Measurements from ENCODE around the gene NEK11. TPM values are rescaled to one million over a fixed set of nuclear protein-coding genes. Genes with fewer than 3 reads are reported as not detected.

Gene NEK11
- total RNA-seq, 6 experiments from 2014 or later = 2.5 to 4.0 (median 3.1) TPM

DNA sequence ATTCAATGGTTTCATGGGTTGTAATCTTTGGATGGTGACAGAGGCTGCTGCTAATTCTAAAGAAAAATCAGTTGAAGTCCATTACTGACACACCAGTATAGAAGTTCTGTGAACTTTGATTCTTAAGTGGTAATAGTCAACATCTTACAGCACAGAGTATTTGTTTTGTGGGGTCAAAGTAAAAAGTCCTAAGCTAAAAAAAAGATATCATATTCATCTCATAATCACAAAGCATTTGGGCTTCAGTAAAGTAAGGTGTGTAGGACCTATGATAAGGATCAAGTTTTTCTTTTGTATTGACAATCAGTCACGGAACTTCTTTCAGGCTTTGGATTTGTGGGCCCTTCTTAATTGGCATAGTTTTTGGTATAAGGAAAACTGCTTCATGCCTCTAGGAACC, 1.1 kb upstream of the NEK11 start:
- Mint-ChIP-seq H3K9me3 (no peaks in the 10 kb centered on the region), H3K4me3 (peak overlapping the region; percentile 92), H3K4me1 (ENCODE audit: low read depth) (peaks cover 50% of the 10 kb centered on the region), H3K36me3 (ENCODE audit: low read depth) (peaks cover 28% of the 10 kb centered on the region), H3K27me3 (ENCODE audit: insufficient read depth) (no peaks in the 10 kb centered on the region), H3K27ac (peak overlapping the region; percentile 95; the same call in 1 of the 2 replicates)
- TF ChIP-seq, protein P1, sequence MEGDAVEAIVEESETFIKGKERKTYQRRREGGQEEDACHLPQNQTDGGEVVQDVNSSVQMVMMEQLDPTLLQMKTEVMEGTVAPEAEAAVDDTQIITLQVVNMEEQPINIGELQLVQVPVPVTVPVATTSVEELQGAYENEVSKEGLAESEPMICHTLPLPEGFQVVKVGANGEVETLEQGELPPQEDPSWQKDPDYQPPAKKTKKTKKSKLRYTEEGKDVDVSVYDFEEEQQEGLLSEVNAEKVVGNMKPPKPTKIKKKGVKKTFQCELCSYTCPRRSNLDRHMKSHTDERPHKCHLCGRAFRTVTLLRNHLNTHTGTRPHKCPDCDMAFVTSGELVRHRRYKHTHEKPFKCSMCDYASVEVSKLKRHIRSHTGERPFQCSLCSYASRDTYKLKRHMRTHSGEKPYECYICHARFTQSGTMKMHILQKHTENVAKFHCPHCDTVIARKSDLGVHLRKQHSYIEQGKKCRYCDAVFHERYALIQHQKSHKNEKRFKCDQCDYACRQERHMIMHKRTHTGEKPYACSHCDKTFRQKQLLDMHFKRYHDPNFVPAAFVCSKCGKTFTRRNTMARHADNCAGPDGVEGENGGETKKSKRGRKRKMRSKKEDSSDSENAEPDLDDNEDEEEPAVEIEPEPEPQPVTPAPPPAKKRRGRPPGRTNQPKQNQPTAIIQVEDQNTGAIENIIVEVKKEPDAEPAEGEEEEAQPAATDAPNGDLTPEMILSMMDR (IDR thresholded peaks at IDR 0.05) = no peak
- no peak for DNase-seq

DNA sequence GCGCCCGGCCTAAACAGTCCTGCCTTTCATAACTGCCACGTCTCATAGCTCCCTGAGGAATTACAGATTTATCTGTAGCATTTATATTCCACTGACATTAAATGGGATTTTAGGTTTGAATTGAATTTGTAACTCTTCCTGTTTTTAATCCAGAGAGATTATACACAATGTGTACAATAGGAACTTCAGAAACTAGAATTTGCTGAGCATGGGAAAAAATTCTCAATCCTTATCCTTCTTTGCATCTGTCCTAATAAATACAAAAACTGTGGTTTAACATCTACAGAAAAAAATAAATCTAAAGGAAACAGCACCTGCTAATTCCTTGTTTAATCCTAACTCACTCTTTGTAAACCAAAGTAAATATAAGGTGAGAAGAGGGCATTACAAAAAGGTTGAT, 2.2 kb downstream of the NEK11 start:
- H3K27me3 Mint-ChIP-seq (ENCODE audit: insufficient read depth) = no peaks in the 10 kb centered on the region
- H3K27ac Mint-ChIP-seq = no peak overlapping the region
- peaks cover 41% of the 10 kb centered on the region for H3K4me1 Mint-ChIP-seq (ENCODE audit: low read depth)
- H3K36me3 Mint-ChIP-seq (ENCODE audit: low read depth) = peaks cover 13% of the 10 kb centered on the region
- no peaks in the 10 kb centered on the region for H3K9me3 Mint-ChIP-seq
- TF ChIP-seq, protein P1 (IDR thresholded peaks at IDR 0.05) = no peak
- no peak overlapping the region for H3K4me3 Mint-ChIP-seq
- no peak for DNase-seq

- Mint-ChIP-seq H3K36me3 (ENCODE audit: low read depth) (no peaks in the 10 kb centered on the region), H3K4me3 (no peak overlapping the region), H3K27ac (no peak overlapping the region; the same call in 1 of the 2 replicates), H3K27me3 (ENCODE audit: insufficient read depth) (no peaks in the 10 kb centered on the region), H3K4me1 (ENCODE audit: low read depth) (peaks cover 37% of the 10 kb centered on the region), H3K9me3 (no peaks in the 10 kb centered on the region)
- TF ChIP-seq, protein P1 (IDR thresholded peaks at IDR 0.05) = no peak
- no peak for DNase-seq
These were observed 5.0 kb downstream of the NEK11 start for GRCh38 chr3:131031660-131032059.

- no peaks in the 10 kb centered on the region for H3K36me3 Mint-ChIP-seq (ENCODE audit: low read depth)
- H3K27ac Mint-ChIP-seq = no peak overlapping the region
- no peak overlapping the region for H3K4me3 Mint-ChIP-seq
- H3K4me1 Mint-ChIP-seq (ENCODE audit: low read depth) = peaks cover 37% of the 10 kb centered on the region
- TF ChIP-seq, protein P1 (IDR thresholded peaks at IDR 0.05) = peak; percentile 90
- DNase-seq = peak; percentile 48
- H3K9me3 Mint-ChIP-seq = no peaks in the 10 kb centered on the region
- no peaks in the 10 kb centered on the region for H3K27me3 Mint-ChIP-seq (ENCODE audit: insufficient read depth)
These were observed 6.9 kb downstream of the NEK11 start for GRCh38 chr3:131033480-131034080.

DNA sequence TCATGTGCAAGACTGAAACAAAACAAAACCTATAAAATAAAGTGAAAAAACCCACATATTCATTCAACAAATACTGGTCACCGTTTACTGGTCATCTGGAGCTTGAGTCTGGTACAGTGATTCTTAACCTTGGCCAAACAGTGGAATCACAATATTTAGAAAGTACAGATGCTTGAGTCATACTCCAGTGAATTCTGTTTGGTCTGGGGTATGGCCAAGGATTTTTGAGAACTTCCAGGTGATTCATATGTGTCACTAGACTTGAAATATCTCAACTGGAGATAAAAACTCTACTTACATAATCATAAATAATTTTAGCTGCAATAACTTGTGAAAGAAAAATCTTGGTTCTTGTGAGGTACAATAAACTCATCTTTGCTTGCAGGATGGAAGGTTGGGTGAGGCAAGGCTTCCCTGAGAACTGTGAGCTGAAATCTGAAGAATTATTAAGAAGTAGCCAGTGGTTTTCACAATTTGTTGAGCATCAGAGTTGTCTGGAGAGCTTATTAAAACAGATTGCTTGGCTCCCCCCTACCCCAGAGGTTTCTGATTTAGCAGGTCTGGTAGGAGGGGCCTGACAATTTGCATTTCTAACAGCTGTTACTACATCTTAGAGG, 9.6 kb downstream of the NEK11 start:
- Mint-ChIP-seq H3K4me1 (ENCODE audit: low read depth) (peaks cover 35% of the 10 kb centered on the region), H3K36me3 (ENCODE audit: low read depth) (no peaks in the 10 kb centered on the region), H3K9me3 (no peaks in the 10 kb centered on the region), H3K27me3 (ENCODE audit: insufficient read depth) (no peaks in the 10 kb centered on the region), H3K4me3 (no peak overlapping the region), H3K27ac (peak overlapping the region; percentile 53)
- DNase-seq = peak; percentile 61
- TF ChIP-seq, protein P1 (IDR thresholded peaks at IDR 0.05) = no peak

Data from HFFc6 (cell line).